Activated CD4-positive, alpha-beta T cell treated with anti-CD3 and anti-CD28 coated beads for 36 hours (primary cell): Measurements from ENCODE around the gene CCDC182. TPM values are rescaled to one million over a fixed set of nuclear protein-coding genes. Genes with fewer than 3 reads are reported as not detected.
A peak's percentile ranks its signal among the peaks of the same experiment; 100 is the strongest.

Experiments used
- ATAC-seq: fragments of 200-7000 bp; cut with Tn5 transposase; one replicate; pipeline ENCODE4 v1.10.0; 2021; ENCODE audit warnings: mild to moderate bottlenecking, moderate library complexity
- CTCF ChIA-PET: fragments of 350-600 bp; sonication (Branson Sonifier 250); formaldehyde crosslinking; loops from one replicate; lab custom pipeline; 2021; ENCODE audit warnings: antibody characterized with exemption; lab: Charles Lee
- POLR2A ChIA-PET: fragments of 350-600 bp; sonication (Branson Sonifier 250); formaldehyde crosslinking; loops from one replicate; lab custom pipeline; 2021; ENCODE audit warnings: antibody characterized with exemption, inconsistent platforms; lab: Charles Lee
- DNase-seq: peaks from one replicate; pipeline ENCODE4 v3.0.0-alpha.2; 2020
- H3K27ac Mint-ChIP-seq: one replicate; pipeline ENCODE4 v1.8.0; 2021; ENCODE audit warnings: mixed read lengths
- H3K27me3 Mint-ChIP-seq: one replicate; pipeline ENCODE4 v1.8.0; 2021; ENCODE audit warnings: mixed read lengths
- H3K36me3 Mint-ChIP-seq: one replicate; pipeline ENCODE4 v1.8.0; 2021; ENCODE audit warnings: low read depth, mixed read lengths
- H3K4me1 Mint-ChIP-seq: one replicate; pipeline ENCODE4 v1.8.0; 2021; ENCODE audit warnings: mixed read lengths
- H3K4me3 Mint-ChIP-seq: one replicate; pipeline ENCODE4 v1.8.0; 2021; ENCODE audit warnings: mild to moderate bottlenecking, moderate library complexity, mixed read lengths
- H3K9me3 Mint-ChIP-seq: one replicate; pipeline ENCODE4 v1.8.0; 2021; ENCODE audit warnings: low read depth, mixed read lengths
- intact Hi-C, 2 experiments: fragments of 100-400 bp; cut with DNase I in 1 of 2; cut with micrococcal nuclease in 1 of 2; formaldehyde crosslinking; loops; one replicate each; pipeline versions ENCODE4 v1.14.2 to v1.15.1; 2022 to 2024; cut with DNase I, micrococcal nuclease
- total RNA-seq, 2 experiments: library from RNA; stranded (reverse); gene quantifications; one replicate each; pipeline ENCODE4 v1.2.3, GENCODE V29; 2021

Gene CCDC182
- not detected for total RNA-seq

DNA sequence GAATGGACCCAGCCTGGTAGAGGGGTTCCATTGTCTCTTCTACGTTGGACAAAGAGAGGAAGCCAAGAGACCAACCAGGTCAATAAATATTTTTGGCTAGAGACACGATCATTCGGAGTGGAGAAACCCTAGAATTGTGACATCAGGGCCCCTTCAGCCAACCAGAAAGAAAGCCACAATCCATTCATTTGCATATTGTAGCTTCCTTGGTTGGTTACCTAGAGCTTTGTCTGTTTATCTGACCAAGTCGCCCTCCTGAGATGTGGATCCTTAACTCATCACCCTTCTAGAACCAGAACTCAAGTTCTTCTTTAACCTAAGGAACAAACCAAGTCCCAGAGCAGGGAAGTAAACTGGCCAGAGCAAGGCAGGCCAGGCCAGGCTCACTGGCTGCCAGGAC lies at the start of gene CCDC182:
Gene CCDC182, minus strand, starts transcription at position 58 of the 400 bp plus-strand sequence. Its CDS starts 27 bp downstream, at position 31.
- Mint-ChIP-seq H3K4me1 (no peaks in the 10 kb centered on the region), H3K4me3 (no peak within 1 kb of the TSS), H3K27ac (no peak within 1 kb of the TSS), H3K36me3 (no peaks in the 10 kb centered on the region), H3K9me3 (no peaks in the 10 kb centered on the region), H3K27me3 (peaks cover 5% of the 10 kb centered on the region)
- POLR2A ChIA-PET: no interaction called here
- intact Hi-C loops: loop anchor here (5.0 to 10.0 kb wide), 2 partner anchors 148 to 190 kb away; no protein-coding TSS in a partner anchor
- CTCF ChIA-PET: interaction anchor here (0.7 to 3.9 kb wide), 3 partner anchors 39 to 502 kb away, joined by 3 to 35 read pairs (median 26); no protein-coding TSS in a partner anchor
- ATAC-seq (no peak), DNase-seq (no peak)

DNA sequence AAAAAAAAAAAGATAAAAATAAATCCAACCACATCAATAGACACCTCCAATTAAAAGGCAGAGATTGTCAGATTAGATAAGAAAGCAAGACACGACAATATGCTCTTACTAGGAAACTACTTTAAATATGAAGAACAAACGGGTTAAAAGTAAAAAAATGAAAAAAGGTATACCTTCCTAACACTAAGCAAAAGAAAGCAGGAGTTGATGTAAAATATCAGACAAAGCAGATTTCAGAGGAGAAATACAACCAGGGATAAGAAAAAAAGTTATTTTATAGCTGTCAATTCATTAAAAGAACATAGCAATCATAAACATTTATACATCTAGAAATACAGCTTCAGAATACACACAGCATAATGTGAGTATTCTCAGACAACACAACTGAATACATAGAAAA lies 49.7 kb upstream of the CCDC182 start:
- DNase-seq: no peak
- intact Hi-C loops: no loop called here
- peaks cover 2% of the 10 kb centered on the region for H3K27me3 Mint-ChIP-seq
- ChIA-PET POLR2A (no interaction called here), CTCF (interaction anchor here (1.4 to 1.9 kb wide), 2 partner anchors 11 to 39 kb away, joined by 3 to 10 read pairs; no protein-coding TSS in a partner anchor)
- peaks cover 3% of the 10 kb centered on the region for H3K9me3 Mint-ChIP-seq
- no peak overlapping the region for H3K27ac Mint-ChIP-seq
- H3K4me1 Mint-ChIP-seq: peaks cover 7% of the 10 kb centered on the region
- no peak for ATAC-seq
- H3K4me3 Mint-ChIP-seq: no peak overlapping the region
- H3K36me3 Mint-ChIP-seq: no peaks in the 10 kb centered on the region

DNA sequence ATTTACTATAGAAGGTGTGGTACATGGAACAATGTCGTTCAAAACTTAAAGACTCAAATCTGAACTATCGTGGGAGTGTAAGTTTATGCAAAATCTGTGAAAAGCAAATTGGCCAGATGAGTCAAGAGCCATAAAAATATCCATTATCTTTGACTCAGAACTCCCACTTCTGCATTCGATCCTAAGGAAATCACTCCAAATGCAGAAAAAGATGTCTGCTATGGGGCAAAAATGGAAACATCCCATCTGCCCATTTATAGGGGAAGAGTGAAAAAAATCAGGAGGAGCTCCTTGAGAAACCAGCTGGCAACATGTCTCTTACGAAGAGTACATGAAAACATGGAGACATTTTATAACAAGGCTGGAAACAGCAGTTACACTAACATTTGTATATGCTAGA lies 43.6 kb upstream of the CCDC182 start:
- DNase-seq (no peak), ATAC-seq (no peak)
- CTCF ChIA-PET: no interaction called here
- peaks cover 30% of the 10 kb centered on the region for H3K27me3 Mint-ChIP-seq
- no peaks in the 10 kb centered on the region for H3K36me3 Mint-ChIP-seq
- H3K9me3 Mint-ChIP-seq: peaks cover 3% of the 10 kb centered on the region
- H3K4me3 Mint-ChIP-seq: no peak overlapping the region
- intact Hi-C loops: no loop called here
- POLR2A ChIA-PET: no interaction called here
- H3K4me1 Mint-ChIP-seq: no peaks in the 10 kb centered on the region
- H3K27ac Mint-ChIP-seq: no peak overlapping the region

GRCh38 chr17:57785022-57785421 lies 39.9 kb upstream of the CCDC182 start:
- Mint-ChIP-seq H3K36me3 (no peaks in the 10 kb centered on the region), H3K27me3 (peaks cover 32% of the 10 kb centered on the region), H3K27ac (no peak overlapping the region), H3K9me3 (no peaks in the 10 kb centered on the region), H3K4me1 (peaks cover 2% of the 10 kb centered on the region), H3K4me3 (no peak overlapping the region)
- POLR2A ChIA-PET: interaction anchor here (0.6 kb wide), 1 partner anchor 53 kb away, joined by 4 read pairs; no protein-coding TSS in a partner anchor
- ATAC-seq (no peak), DNase-seq (no peak)
- intact Hi-C loops: no loop called here
- CTCF ChIA-PET: interaction anchor here (1.2 to 3.6 kb wide), 6 partner anchors 11 to 48 kb away, joined by 3 to 26 read pairs (median 10); partner anchors contain the start of gene CCDC182

DNA sequence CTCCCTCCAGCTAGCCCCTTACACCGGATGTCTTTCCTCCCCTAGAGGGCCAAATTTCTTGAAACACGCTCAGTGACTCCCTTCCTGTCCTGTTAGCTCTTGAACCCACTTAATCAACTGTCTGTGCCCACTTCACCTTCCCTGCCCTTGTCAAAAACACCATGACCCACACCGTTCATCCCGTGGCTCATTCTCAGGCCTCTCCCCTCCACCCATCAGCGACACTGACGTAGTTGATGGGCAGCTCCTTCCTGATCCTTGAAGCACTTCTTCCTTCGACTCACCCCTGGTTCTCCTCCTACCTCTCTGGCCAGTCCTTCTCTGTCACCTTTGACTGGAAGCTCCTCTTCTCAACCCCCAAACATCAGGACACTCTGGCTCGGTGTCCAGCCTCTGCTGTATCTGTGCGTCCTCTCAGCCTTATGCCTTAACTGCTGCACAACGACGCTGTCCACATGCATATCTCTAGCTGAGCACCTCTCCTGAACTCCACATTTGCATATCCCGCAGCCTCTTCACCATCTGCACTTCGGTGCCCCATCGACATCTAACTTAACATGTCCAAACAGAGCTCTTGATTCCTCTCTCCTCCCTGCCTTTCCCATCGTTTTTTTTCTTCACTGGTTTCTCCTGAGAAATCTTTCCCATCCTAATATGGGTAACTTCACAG lies 39.3 kb upstream of the CCDC182 start:
- H3K36me3 Mint-ChIP-seq: no peaks in the 10 kb centered on the region
- intact Hi-C loops: no loop called here
- ATAC-seq (no peak), DNase-seq (no peak)
- H3K9me3 Mint-ChIP-seq: no peaks in the 10 kb centered on the region
- H3K27me3 Mint-ChIP-seq: peaks cover 27% of the 10 kb centered on the region
- POLR2A ChIA-PET: interaction anchor here (0.6 to 0.7 kb wide), 3 partner anchors 52 to 721 kb away, joined by 3 to 4 read pairs (median 3); no protein-coding TSS in a partner anchor
- CTCF ChIA-PET: interaction anchor here (0.6 to 3.6 kb wide), 28 partner anchors 8 to 736 kb away, joined by 3 to 26 read pairs (median 4); partner anchors contain the start of gene CCDC182
- no peak overlapping the region for H3K4me3 Mint-ChIP-seq
- no peak overlapping the region for H3K27ac Mint-ChIP-seq
- H3K4me1 Mint-ChIP-seq: peaks cover 2% of the 10 kb centered on the region

- Mint-ChIP-seq H3K36me3 (no peaks in the 10 kb centered on the region), H3K9me3 (no peaks in the 10 kb centered on the region), H3K27me3 (peaks cover 22% of the 10 kb centered on the region), H3K27ac (no peak overlapping the region), H3K4me3 (no peak overlapping the region), H3K4me1 (peaks cover 2% of the 10 kb centered on the region)
- ATAC-seq (peak; percentile 97), DNase-seq (peak; percentile 91)
- CTCF ChIA-PET: interaction anchor here (0.5 to 3.6 kb wide), 45 partner anchors 9 to 777 kb away, joined by 3 to 26 read pairs (median 3); partner anchors contain the start of gene CCDC182
- POLR2A ChIA-PET: no interaction called here
- intact Hi-C loops: loop anchor here in 1 of 2 experiments (1.0 kb wide), 1 partner anchor 652 kb away; no protein-coding TSS in a partner anchor
Measured at GRCh38 chr17:57783338-57783742, 38.2 kb upstream of the CCDC182 start.

GRCh38 chr17:57782647-57783337 lies 37.7 kb upstream of the CCDC182 start:
- Mint-ChIP-seq H3K4me3 (no peak overlapping the region), H3K36me3 (no peaks in the 10 kb centered on the region), H3K9me3 (no peaks in the 10 kb centered on the region), H3K27me3 (peaks cover 17% of the 10 kb centered on the region), H3K4me1 (peaks cover 2% of the 10 kb centered on the region), H3K27ac (no peak overlapping the region)
- ChIA-PET POLR2A (no interaction called here), CTCF (interaction anchor here (0.6 to 3.6 kb wide), 35 partner anchors 9 to 777 kb away, joined by 3 to 26 read pairs (median 4); partner anchors contain the start of gene CCDC182)
- intact Hi-C loops: loop anchor here in 1 of 2 experiments (1.0 kb wide), 1 partner anchor 651 kb away; no protein-coding TSS in a partner anchor
- DNase-seq (no peak), ATAC-seq (no peak)

DNA sequence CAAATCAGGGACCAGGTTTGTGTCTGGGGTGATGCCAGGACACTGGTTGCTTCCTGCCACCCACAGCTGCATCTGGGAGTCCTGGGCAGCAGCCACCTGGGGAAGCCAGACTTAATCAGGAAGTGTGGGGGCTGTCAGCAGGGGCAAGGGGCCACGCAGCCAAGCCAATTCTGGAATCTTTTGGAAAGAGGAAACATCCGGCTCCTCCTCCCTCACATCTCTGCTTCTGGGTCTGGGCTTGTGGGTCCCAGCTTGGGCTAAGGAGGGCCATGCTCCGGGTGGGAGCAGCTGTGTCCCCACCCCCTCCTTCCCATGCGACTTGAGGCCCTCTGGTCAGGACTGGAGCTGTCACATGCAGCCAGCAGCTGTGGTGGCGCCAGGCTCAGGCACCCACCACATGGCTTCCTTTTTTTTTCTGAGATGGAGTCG lies 37.0 kb upstream of the CCDC182 start:
- Mint-ChIP-seq H3K4me3 (no peak overlapping the region), H3K9me3 (no peaks in the 10 kb centered on the region), H3K27me3 (peaks cover 12% of the 10 kb centered on the region), H3K36me3 (no peaks in the 10 kb centered on the region), H3K4me1 (peaks cover 2% of the 10 kb centered on the region), H3K27ac (no peak overlapping the region)
- ATAC-seq (no peak), DNase-seq (no peak)
- ChIA-PET CTCF (interaction anchor here (0.5 to 3.3 kb wide), 11 partner anchors 11 to 667 kb away, joined by 3 to 15 read pairs (median 3); no protein-coding TSS in a partner anchor), POLR2A (no interaction called here)
- intact Hi-C loops: no loop called here

DNA sequence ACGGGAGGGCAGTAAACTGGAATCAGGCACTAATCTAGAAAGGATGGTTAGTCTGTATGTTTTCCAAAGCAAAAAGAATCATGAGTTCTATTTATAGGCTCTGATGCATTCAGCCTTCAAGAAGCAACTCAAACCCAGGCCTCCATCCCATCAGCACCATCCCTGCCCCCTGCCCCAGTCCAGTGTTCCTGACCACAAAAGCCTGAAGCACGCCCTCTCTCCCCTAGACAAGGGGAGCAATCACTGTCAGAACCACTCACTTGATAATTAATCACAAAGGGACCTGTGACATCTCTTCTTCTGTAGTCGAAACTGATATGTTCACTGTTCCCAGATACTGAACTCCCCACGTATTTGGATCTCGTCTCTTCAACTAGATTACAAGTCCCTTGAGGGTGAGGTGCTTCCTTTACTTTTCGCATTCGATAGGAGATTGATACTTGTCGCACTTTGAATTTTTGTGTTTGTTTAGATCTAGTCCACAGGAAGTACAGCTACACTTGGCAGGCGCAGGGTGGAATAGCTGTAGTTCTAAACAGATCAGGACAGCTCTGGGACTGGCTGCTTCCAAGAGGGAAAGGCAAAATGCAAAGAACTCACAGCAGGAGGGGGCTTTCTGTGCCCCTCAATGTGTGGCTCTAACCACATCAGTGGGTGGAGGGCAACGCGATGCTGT lies 36.4 kb upstream of the CCDC182 start:
- intact Hi-C loops: no loop called here
- Mint-ChIP-seq H3K27ac (no peak overlapping the region), H3K9me3 (no peaks in the 10 kb centered on the region), H3K4me1 (peaks cover 2% of the 10 kb centered on the region), H3K27me3 (peaks cover 7% of the 10 kb centered on the region), H3K4me3 (no peak overlapping the region), H3K36me3 (no peaks in the 10 kb centered on the region)
- no peak for DNase-seq
- ATAC-seq: no peak
- ChIA-PET POLR2A (no interaction called here), CTCF (interaction anchor here (0.6 to 3.3 kb wide), 7 partner anchors 22 to 538 kb away, joined by 3 to 15 read pairs (median 3); no protein-coding TSS in a partner anchor)

- DNase-seq: no peak
- ChIA-PET CTCF (interaction anchor here (0.6 to 0.7 kb wide), 3 partner anchors 373 to 676 kb away, joined by 3 to 4 read pairs (median 3); no protein-coding TSS in a partner anchor), POLR2A (no interaction called here)
- no peak overlapping the region for H3K27ac Mint-ChIP-seq
- no peak overlapping the region for H3K4me3 Mint-ChIP-seq
- ATAC-seq: no peak
- no peaks in the 10 kb centered on the region for H3K36me3 Mint-ChIP-seq
- intact Hi-C loops: no loop called here
- H3K9me3 Mint-ChIP-seq: no peaks in the 10 kb centered on the region
- H3K4me1 Mint-ChIP-seq: peaks cover 2% of the 10 kb centered on the region
- H3K27me3 Mint-ChIP-seq: peaks cover 9% of the 10 kb centered on the region
Measured at GRCh38 chr17:57779706-57780105, 34.6 kb upstream of the CCDC182 start.
